Measurements from ENCODE around the gene TMEM184A.

- TF ChIP-seq EP300 (IDR thresholded peaks at IDR 0.05; ENCODE audit: low read depth in 2 of 2, low read length in 2 of 2): no peak
- TF ChIP-seq EP300 (CRISPR knock-in tag; IDR thresholded peaks at IDR 0.05; ENCODE audit: borderline replicate concordance): no peak
- TF ChIP-seq RXRA (CRISPR knock-in tag; IDR thresholded peaks at IDR 0.05): no peak
These were observed 6.5 kb downstream of the TMEM184A start for GRCh38 chr7:1549357-1550004.

Measured in HepG2 (cell line).